HAP-1 (cell line): ENCODE data around the gene PLTP.
A peak's percentile ranks its signal among the peaks of the same experiment; 100 is the strongest.
"Not testable (repeated sequence)": the region's sequence is repeated elsewhere in the genome, so short reads cannot be mapped to it uniquely, and the experiment has no call there.

Experiments
- DNase-seq, 2 experiments: peaks; one replicate each; pipeline ENCODE4 v3.0.0-alpha.2; 2016 to 2020; ENCODE audit warnings: low spot score in 2 of 2
- H3K27me3 ChIP-seq: fragments of 250-450 bp; sonication (Bioruptor Pico); 2 replicates; pipeline ENCODE4 v1.5.1; 2020; ENCODE audit warnings: low read depth, mild to moderate bottlenecking, moderate library complexity
- H3K36me3 ChIP-seq: fragments of 250-450 bp; sonication (Bioruptor Pico); replicated peaks from 2 replicates; pipeline ENCODE4 v1.5.1; 2020; ENCODE audit warnings: mild to moderate bottlenecking
- H3K4me1 ChIP-seq: fragments of 250-450 bp; sonication (Bioruptor Pico); 2 replicates; pipeline ENCODE4 v1.5.1; 2020; ENCODE audit warnings: mild to moderate bottlenecking
- H3K4me3 ChIP-seq: fragments of 250-450 bp; sonication (Bioruptor Pico); 2 replicates; pipeline ENCODE4 v1.5.1; 2020; ENCODE audit warnings: mild to moderate bottlenecking, moderate library complexity
- H3K9me3 ChIP-seq: fragments of 250-450 bp; sonication (Bioruptor Pico); 2 replicates; pipeline ENCODE4 v1.5.1; 2020; ENCODE audit warnings: mild to moderate bottlenecking, moderate library complexity
- in situ Hi-C: fragments of 300-500 bp; cut with MboI; formaldehyde crosslinking; loops from 3 replicates; pipeline ENCODE4 v1.14.3; 2020; ENCODE audit warnings: low sequenced_read_pairs, inconsistent platforms, mixed read lengths

The PLTP gene

DNA sequence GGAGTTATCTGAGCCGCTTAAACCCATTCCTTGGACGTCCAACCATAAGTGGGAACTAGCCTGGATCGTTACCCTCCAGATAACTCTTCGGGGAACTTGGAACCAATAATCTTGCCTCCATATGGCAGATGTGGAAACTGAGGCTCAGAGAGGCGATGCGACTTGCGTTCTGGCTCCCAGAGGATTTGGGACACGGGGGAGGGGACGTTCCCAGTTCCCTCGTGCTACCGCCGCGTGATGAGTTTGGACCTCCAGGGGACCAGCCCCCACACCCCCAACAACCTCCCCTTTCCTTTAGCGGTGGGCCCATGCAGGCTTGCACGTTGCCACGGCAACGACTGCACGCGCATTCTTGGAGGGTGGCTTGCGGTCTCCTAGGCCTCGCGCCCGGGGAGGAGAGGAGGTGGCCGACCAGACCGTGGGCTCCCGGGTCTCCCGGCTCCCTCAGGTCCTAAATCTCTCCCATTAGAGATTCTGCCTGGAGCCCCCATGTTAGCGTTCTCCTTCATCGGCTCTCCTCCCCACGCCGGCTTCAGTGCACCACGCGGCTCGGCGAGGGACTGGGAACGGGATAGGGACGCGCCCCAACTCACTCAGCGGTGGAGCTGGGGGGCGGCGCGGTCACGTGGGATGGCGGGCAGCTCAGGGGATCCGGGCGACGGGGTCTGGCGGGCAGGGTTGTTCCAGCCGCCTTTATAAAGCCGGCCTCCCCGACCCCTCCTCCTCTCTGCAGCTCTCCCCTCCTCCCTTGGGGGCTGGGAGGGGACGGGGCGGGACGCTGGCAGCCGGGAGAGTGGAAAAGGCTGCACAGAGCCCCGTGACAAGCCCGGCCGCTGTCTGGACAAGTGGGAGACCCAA, at the start of gene PLTP:
Gene PLTP, minus strand, starts transcription at position 670 of the 858 bp plus-strand sequence. CDS start 703 bp downstream, outside the sequence.
- peaks cover 6% of the 10 kb centered on the region for H3K4me1 ChIP-seq
- in situ Hi-C loops, result no loop called here
- no peaks in the 10 kb centered on the region for H3K27me3 ChIP-seq
- H3K4me3 ChIP-seq, result peak within 1 kb of the TSS; percentile 45
- H3K9me3 ChIP-seq, result no peaks in the 10 kb centered on the region
- peaks cover 23% of the 10 kb centered on the region for H3K36me3 ChIP-seq
- peak; percentile 63 to 86 for DNase-seq

DNA sequence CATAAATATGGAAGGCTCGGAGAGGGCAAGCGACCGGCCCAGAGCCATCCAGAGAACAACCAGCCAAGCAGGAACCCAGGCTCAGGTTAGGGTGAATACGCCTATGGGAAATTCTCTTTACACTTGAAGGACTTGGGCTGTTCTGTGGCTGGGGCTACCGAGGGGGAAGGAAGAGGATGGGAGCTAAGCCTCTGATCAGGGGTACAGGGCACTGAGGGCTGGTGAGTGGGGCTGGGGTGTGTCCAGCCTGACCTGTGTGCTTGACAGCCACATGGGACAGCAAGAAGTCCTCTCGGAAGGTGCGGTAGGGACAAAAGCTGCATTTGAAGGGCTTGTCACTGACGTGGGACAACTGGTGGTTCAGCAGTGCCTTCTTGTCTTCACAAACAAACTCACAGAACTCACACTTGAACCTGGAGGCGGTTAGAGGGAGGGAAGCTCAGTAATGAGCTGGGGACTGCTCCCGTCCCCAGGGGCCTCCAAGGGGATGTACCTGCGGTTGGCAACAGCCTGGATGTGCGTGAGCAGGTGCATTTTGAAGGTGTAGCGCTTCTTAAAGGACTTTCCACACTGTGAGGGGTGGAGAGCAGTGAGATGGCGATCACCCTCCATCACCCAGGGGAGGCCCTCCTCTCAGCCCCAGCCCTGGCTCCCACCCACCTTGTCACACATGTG, 48.1 kb upstream of the PLTP start:
- no peak for DNase-seq
- no peak overlapping the region for H3K4me3 ChIP-seq
- H3K27me3 ChIP-seq, result no peaks in the 10 kb centered on the region
- H3K9me3 ChIP-seq, result no peaks in the 10 kb centered on the region
- no peaks in the 10 kb centered on the region for H3K4me1 ChIP-seq
- in situ Hi-C loops, result no loop called here
- H3K36me3 ChIP-seq, result peaks cover 73% of the 10 kb centered on the region

- Histone ChIP-seq H3K4me3 (no peak overlapping the region), H3K4me1 (no peaks in the 10 kb centered on the region), H3K36me3 (peaks cover 65% of the 10 kb centered on the region), H3K27me3 (no peaks in the 10 kb centered on the region), H3K9me3 (no peaks in the 10 kb centered on the region)
- DNase-seq, result no peak
- in situ Hi-C loops, result no loop called here
Measured at GRCh38 chr20:45959126-45959525, 47.2 kb upstream of the PLTP start.

DNA sequence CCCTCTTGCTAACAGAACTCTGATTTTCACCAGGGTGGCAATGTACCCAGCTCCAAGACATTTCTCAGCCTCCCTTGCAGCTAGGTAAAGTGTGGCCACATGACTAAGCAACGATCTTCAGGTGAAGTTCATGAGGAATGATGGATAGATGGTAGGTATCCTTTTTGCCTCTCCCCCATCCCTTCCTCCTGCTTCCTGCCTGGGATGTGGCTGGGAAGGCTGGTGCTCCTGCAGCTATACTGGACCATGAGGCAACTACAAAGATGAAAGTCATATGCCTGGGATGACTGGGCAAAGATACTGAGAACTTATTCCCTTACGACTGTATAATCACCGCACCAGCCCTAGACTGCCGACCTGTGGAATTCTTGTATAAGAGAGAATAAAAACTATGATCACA, 46.6 kb upstream of the PLTP start:
- Histone ChIP-seq H3K9me3 (no peaks in the 10 kb centered on the region), H3K36me3 (peaks cover 63% of the 10 kb centered on the region), H3K4me1 (no peaks in the 10 kb centered on the region), H3K27me3 (no peaks in the 10 kb centered on the region), H3K4me3 (no peak overlapping the region)
- DNase-seq, result no peak
- in situ Hi-C loops, result no loop called here

DNA sequence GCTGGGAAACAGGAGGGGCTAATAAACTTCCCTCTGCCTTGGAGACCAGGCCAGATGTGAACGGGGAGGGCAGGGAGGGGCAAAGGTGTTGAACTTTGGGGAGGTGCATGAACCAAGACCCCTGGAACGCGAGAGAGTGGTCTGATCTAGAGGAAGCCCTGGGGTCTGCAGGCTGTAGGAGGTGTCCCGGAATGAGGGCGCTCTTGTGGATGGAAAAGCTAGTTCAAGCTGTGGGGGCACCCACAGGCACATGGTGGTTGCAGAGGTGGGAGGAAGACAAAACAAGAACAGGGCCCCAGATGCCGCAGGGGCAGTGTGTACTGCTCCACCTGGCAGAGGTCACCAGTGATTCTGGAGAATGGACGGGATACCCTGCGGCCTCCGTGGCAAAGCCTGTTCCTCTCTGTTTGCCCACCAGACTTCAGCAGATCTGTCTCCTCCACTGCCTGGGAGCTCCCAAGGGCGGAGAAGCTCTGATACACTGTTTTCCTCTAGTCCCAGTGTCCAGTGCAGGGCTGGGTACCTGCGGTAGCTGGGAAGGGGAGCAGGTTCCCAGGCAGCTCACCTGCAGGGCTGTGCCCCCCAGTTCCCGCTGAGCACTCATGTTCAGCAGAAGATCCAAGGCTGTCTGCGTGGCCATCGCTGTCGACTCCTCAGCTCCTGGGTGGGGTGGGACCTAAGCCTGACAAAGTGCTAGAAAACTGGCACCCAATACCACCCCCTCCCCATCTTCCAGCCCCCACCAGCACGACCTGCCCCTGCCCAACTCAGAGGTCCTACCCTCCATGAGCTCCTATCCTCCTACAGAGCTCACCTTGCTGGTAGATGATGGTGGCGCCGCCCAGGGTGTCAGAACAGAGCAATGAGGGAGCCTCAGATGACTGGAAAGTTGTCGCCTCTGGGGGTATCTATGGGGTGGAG, 45.3 kb upstream of the PLTP start:
- H3K36me3 ChIP-seq, result peaks cover 65% of the 10 kb centered on the region
- no peak for DNase-seq
- H3K4me3 ChIP-seq, result no peak overlapping the region
- H3K27me3 ChIP-seq, result no peaks in the 10 kb centered on the region
- H3K9me3 ChIP-seq, result no peaks in the 10 kb centered on the region
- in situ Hi-C loops, result no loop called here
- no peaks in the 10 kb centered on the region for H3K4me1 ChIP-seq

DNA sequence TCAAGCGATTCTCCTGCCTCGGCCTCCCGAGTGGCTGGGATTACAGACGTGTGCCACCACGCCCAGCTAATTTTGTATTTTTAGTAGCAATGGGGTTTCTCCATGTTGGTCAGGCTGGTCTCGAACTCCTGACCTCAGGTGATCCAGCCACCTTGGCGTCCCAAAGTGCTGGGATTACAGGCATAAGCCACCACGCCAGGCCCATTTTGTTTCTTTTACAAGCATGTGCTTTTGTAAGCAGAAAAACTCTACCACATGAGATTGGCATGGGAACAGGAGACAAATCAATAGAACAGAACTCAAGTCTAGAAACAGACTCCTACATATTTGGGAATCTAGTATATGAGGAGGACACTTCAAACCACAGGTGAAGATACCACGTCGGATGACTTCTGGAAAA, 44.4 kb upstream of the PLTP start:
- H3K4me3 ChIP-seq, H3K27me3 ChIP-seq, in situ Hi-C loops, H3K9me3 ChIP-seq, DNase-seq, H3K4me1 ChIP-seq: not testable (repeated sequence)
- peaks cover 67% of the 10 kb centered on the region for H3K36me3 ChIP-seq

DNA sequence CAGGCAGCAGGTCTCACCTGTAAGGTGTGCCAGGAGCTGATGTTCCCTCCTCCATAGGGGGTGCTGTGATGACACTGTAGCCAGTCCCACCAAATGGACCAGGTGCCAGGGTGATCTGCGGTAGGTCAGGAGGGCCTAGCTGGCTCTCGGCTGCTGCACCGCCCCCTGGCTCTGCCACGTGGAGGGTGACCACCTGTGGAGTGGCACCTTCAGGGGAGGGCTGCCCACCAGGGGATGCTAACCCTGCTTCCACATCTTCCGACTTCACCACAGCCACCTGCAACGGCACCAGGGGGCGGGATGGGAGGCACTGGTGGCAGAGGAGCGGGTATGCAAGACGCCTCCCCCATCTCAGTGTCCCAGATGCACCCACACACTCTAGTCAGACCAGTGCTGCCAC, 41.7 kb upstream of the PLTP start:
- no peaks in the 10 kb centered on the region for H3K27me3 ChIP-seq
- H3K36me3 ChIP-seq, result peaks cover 68% of the 10 kb centered on the region
- no peaks in the 10 kb centered on the region for H3K4me1 ChIP-seq
- DNase-seq, result no peak
- in situ Hi-C loops, result no loop called here
- H3K4me3 ChIP-seq, result no peak overlapping the region
- no peaks in the 10 kb centered on the region for H3K9me3 ChIP-seq

- Histone ChIP-seq H3K36me3 (peaks cover 69% of the 10 kb centered on the region), H3K27me3 (no peaks in the 10 kb centered on the region), H3K4me3 (no peak overlapping the region), H3K4me1 (no peaks in the 10 kb centered on the region), H3K9me3 (no peaks in the 10 kb centered on the region)
- DNase-seq, result no peak
- in situ Hi-C loops, result no loop called here
Measured at GRCh38 chr20:45952861-45953260, 40.9 kb upstream of the PLTP start.

DNA sequence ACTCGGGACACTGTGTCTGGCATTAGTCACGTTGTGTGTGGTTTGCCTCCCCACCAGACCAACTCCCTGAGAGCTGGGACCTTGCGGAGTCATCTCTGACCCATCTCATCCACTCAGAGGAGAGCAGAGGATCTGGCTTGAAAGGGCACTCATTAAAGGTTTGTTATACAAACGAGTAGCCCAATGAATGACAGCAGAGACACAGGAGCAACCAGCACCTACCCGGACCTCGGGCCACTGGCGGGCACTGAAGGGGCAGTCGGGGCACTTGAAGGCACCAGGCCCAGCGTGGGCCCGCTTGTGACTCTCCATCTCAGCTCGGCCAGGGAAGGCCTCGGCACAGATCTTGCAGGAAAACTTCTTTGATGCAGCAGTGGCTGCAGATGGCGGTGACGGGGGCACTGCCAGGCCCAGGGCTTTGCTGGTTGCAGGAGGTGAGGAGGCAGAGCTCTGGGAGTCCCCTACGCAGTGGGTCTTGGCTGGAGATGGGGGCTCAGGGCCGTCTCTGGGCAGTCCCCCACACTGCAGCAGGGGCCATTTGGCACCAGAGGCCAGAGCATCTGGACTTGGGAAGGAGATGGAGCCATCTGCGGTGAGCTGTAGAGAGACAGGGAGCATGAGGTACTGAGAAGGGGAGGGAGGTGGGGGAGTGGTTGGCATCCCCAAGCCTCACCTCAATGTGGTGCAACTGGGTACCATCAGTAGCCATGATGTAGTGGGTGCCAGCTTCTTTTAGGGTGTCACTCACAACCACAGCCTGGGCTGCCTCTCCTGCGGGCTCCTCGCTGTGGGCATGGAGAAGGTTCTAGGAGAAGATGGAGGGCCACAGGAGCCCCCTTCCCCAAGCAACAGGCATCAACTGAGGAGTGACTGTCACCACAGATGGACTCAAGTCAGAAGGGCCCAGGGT, 40.2 kb upstream of the PLTP start:
- Histone ChIP-seq H3K4me1 (no peaks in the 10 kb centered on the region), H3K27me3 (no peaks in the 10 kb centered on the region), H3K4me3 (no peak overlapping the region), H3K36me3 (peaks cover 74% of the 10 kb centered on the region), H3K9me3 (no peaks in the 10 kb centered on the region)
- in situ Hi-C loops, result no loop called here
- DNase-seq, result no peak

DNA sequence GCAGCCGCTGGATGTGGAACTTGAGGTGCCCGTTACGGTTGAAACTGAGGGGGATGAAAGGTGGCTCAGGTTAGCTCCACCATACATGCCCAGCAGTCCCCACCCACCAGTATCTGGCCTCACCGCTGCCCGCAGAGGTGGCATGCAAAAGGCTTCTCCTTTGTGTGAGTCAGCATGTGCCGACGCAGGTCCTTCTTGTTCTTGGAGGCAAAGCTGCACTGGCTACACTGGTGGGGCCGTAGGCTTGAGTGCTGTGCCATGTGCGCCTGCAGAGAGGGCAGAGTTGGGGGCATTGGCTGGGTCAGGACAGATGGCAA, 38.3 kb upstream of the PLTP start:
- Histone ChIP-seq H3K4me1 (no peaks in the 10 kb centered on the region), H3K27me3 (no peaks in the 10 kb centered on the region), H3K9me3 (no peaks in the 10 kb centered on the region), H3K4me3 (no peak overlapping the region), H3K36me3 (peaks cover 86% of the 10 kb centered on the region)
- in situ Hi-C loops, result no loop called here
- DNase-seq, result no peak

DNA sequence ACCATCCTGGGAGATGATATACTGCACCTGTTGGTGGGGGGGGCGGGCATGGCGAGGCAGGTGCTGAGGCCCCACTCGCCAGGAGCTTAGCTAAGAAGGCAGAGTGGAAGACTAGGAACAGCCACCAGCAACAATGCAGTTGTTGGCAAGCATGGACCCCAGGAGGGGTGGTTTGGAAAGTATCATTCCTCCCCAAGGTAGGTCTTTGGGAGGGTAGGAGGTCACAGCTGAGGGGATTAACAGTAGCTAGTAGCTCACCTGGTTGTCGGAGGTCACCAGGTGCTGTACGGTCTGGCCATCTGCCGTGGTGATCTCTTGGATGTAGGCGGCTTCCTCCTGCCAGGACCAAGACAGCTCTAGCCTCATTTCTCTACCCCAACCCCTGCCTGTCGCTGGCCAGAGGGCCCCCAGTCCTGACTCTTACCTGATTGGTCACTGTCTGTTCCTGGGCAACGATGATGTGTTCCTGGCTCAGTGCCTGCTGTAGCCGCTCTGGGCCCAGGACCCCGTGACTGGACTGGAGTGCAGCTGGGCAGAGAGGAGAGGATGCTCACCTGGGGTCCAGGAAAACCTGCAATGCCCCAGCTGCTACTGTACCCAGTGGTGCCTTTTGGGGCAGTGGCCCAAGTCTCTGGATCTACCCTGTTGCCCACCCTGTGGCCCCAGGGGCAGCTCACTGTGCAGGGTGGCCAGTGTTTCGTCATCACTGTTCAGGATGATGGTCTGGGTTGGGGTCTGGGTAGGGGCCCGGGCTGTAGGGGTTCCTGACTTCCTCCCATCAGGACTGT, 37.8 kb upstream of the PLTP start:
- Histone ChIP-seq H3K27me3 (no peaks in the 10 kb centered on the region), H3K36me3 (peaks cover 91% of the 10 kb centered on the region), H3K4me3 (no peak overlapping the region), H3K4me1 (no peaks in the 10 kb centered on the region), H3K9me3 (no peaks in the 10 kb centered on the region)
- no peak for DNase-seq
- in situ Hi-C loops, result no loop called here

GRCh38 chr20:45948742-45949541, 37.0 kb upstream of the PLTP start:
- Histone ChIP-seq H3K27me3 (no peaks in the 10 kb centered on the region), H3K4me3 (no peak overlapping the region), H3K4me1 (no peaks in the 10 kb centered on the region), H3K9me3 (no peaks in the 10 kb centered on the region), H3K36me3 (peaks cover 99% of the 10 kb centered on the region)
- in situ Hi-C loops, result no loop called here
- no peak for DNase-seq
